Upper lobe of right lung (tissue), 1 donor: ENCODE measurements around the gene CD37. TPM values are rescaled to one million over a fixed set of nuclear protein-coding genes. Genes with fewer than 3 reads are reported as not detected.

Experiments used
- ATAC-seq: fragments of 200-7000 bp; cut with Tn5 transposase; one replicate; pipeline ENCODE4 v1.9.1; 2020; ENCODE audit warnings: mild to moderate bottlenecking, moderate library complexity
- DNase-seq: peaks from one replicate; pipeline ENCODE4 v3.0.0-alpha.2; 2020
- H3K27ac ChIP-seq: fragments of 200-600 bp; one replicate; pipeline ENCODE4 v1.8.0; 2022
- H3K27me3 ChIP-seq: fragments of 200-600 bp; one replicate; pipeline ENCODE4 v1.8.0; 2022; ENCODE audit warnings: mild to moderate bottlenecking
- H3K36me3 ChIP-seq: fragments of 200-600 bp; one replicate; pipeline ENCODE4 v1.8.0; 2022
- H3K4me1 ChIP-seq: fragments of 200-600 bp; one replicate; pipeline ENCODE4 v1.8.0; 2022
- H3K4me3 ChIP-seq: fragments of 200-600 bp; one replicate; pipeline ENCODE4 v1.8.0; 2022; ENCODE audit warnings: mild to moderate bottlenecking
- H3K9me3 ChIP-seq: fragments of 200-600 bp; one replicate; pipeline ENCODE4 v1.8.0; 2022
- intact Hi-C: fragments of 100-400 bp; cut with DNase I; formaldehyde crosslinking; loops from one replicate; pipeline ENCODE4 v1.11.0; 2022
- total RNA-seq: library from RNA; stranded (reverse); fragmentation: NEBNext Ultra II Directional; extraction: Animal tissue kit (Norgen Biotek cat#: 25700); gene quantifications from one replicate; pipeline ENCODE4 v1.2.1, GENCODE V29; 2021
- TF ChIP-seq, protein P1 (sequence below): fragments of 200-600 bp; IDR thresholded peaks from one replicate; pipeline ENCODE4 v1.8.0; 2022; ENCODE audit warnings: antibody characterized with exemption
- donor health status: DM: no; HTN: yes; CAD: no; lungs with severe emphysema.

The CD37 gene
- total RNA-seq, 1 donor from 2014 or later: 101 TPM

DNA sequence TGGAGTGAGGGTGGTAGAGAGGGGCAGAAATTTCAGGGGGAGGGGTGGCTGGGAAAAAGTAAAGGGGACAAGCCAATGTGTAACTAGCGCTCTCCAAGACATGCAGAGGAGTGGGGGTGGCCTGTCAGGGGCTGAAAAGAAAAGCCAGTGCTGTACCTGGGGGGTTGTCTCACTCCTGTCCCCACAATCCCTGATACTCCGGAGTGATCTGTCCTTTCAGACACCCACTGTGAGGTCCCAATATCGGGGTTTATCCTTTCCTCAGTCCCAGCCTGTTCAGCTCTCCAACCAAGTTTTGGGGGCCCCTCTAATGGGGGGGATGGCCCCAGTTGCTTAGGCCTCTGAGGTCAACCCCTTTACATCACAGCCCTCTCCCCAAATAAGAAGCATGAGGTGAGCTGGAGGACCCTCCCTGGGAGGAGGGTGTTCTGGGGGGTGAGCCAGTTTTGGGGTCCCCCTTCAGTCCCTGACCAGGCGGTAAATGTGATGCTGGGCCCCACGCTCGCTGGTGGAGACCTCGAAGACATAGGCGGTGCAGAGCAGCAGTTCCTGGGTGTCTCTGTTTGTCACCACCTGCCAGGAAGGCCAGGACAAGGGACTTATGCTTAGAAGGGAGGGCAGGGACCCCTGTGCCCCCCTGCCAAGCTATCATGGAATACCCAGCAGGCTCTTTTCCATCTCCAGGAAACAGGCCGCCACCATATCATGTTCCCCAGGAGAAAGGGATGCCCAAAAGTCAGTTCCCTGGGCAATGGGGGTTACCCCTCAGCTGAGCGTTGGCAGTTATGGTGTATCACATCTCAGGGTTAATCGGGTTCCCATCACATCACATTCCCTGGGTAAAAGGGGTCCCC lies 5.9 kb downstream of the CD37 start:
- H3K36me3 ChIP-seq: peaks cover 46% of the 10 kb centered on the region
- H3K9me3 ChIP-seq: no peaks in the 10 kb centered on the region
- intact Hi-C loops: no loop called here
- DNase-seq (peak; percentile 41), ATAC-seq (no peak)
- H3K4me3 ChIP-seq: peak overlapping the region; percentile 54
- H3K27me3 ChIP-seq: no peaks in the 10 kb centered on the region
- H3K27ac ChIP-seq: peak overlapping the region; percentile 84
- no peaks in the 10 kb centered on the region for H3K4me1 ChIP-seq
- TF ChIP-seq, protein P1, sequence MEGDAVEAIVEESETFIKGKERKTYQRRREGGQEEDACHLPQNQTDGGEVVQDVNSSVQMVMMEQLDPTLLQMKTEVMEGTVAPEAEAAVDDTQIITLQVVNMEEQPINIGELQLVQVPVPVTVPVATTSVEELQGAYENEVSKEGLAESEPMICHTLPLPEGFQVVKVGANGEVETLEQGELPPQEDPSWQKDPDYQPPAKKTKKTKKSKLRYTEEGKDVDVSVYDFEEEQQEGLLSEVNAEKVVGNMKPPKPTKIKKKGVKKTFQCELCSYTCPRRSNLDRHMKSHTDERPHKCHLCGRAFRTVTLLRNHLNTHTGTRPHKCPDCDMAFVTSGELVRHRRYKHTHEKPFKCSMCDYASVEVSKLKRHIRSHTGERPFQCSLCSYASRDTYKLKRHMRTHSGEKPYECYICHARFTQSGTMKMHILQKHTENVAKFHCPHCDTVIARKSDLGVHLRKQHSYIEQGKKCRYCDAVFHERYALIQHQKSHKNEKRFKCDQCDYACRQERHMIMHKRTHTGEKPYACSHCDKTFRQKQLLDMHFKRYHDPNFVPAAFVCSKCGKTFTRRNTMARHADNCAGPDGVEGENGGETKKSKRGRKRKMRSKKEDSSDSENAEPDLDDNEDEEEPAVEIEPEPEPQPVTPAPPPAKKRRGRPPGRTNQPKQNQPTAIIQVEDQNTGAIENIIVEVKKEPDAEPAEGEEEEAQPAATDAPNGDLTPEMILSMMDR: no peak

DNA sequence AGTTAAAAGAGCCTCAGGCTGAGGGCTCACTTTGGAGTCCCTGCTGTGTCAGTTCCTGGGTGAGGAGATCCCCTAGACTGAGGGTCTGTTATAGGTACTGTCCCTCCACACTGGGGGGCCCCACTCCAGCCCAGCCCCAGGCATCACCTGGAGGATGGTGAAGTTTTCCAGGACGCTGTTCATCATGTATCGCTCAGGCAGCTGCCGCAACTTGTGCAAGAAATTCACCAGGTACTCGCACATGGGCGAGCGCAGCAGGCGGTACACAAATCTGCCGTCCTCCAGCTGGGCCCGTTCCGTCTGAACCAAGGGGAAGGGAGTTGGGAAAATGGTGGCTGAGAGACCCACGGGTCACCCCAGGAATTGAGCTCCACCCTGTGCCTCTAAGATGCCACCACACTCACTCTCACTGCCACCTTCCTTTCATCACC lies 7.1 kb downstream of the CD37 start:
- DNase-seq (peak; percentile 51), ATAC-seq (no peak)
- intact Hi-C loops: no loop called here
- H3K4me3 ChIP-seq: no peak overlapping the region
- H3K36me3 ChIP-seq: peaks cover 55% of the 10 kb centered on the region
- H3K27ac ChIP-seq: no peak overlapping the region
- H3K4me1 ChIP-seq: no peaks in the 10 kb centered on the region
- H3K9me3 ChIP-seq: no peaks in the 10 kb centered on the region
- TF ChIP-seq, protein P1: no peak
- H3K27me3 ChIP-seq: no peaks in the 10 kb centered on the region

DNA sequence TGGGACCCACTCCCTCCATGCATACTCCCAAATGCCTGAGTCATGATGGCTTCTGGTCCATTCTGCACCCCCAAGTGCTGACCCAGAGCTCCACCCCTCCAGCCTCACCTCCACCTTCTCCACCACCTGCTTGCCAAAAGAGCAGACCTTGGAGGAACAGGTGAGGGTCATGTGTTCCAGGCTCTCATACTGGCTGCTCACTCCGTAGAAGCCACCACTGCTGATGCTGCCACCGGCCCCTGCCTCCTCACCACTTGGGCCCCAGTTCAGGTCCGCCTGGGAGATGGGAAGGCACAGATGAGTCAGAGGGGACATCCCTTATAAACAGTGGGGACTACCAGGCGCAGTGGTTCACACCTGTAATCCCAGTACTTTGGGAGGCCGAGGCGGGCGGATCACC lies 7.9 kb downstream of the CD37 start:
- Histone ChIP-seq H3K36me3 (peaks cover 59% of the 10 kb centered on the region), H3K27me3 (no peaks in the 10 kb centered on the region), H3K4me1 (no peaks in the 10 kb centered on the region), H3K9me3 (no peaks in the 10 kb centered on the region), H3K27ac (no peak overlapping the region), H3K4me3 (no peak overlapping the region)
- DNase-seq (peak; percentile 46), ATAC-seq (no peak)
- TF ChIP-seq, protein P1: no peak
- intact Hi-C loops: no loop called here

DNA sequence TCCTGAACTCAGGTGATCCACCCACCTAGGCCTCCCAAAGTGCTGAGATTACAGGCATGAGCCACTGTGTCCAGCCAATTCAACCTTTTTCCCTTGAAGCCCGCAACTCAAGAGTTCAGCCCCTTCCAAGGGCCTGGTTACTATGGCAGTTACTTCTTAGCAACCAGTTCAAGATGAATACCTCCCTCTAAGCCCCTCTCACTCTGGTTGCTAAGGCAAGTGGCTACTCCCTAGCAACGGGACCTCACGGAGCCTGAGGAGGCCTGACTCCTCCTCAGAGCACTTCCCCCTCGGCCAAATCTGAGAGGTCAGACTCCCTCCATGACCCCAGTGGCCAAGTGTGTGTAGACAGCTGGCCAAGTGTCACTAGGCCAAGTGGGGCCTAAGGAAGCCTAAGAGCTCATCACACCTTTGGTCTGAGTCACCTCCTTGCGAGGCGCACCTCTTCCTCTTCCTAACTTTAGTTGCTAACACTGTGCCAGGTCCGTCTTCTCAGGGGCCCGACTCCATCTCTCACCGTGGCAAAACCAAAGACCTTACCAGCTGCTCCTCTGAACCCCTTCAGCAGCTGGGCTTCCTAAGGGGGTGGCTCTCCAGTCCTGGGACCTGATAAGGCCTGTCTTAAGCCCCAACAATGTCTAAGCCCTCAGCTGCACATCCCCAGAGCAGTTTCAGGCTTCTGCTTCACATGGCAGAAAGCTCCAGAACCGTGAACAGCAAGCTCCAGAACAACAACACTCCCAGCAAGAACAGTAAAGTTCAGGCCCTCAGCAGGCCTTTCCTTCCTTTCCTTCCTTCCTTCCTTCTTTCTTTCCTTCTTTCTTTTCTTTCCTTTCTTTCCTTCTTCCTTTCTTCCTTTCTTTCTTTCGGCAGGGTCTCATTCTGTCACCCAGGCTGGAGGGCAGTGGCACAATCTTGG lies 9.6 kb downstream of the CD37 start:
- no peak overlapping the region for H3K27ac ChIP-seq
- no peaks in the 10 kb centered on the region for H3K4me1 ChIP-seq
- ATAC-seq (no peak), DNase-seq (no peak)
- intact Hi-C loops: no loop called here
- TF ChIP-seq, protein P1: no peak
- no peak overlapping the region for H3K4me3 ChIP-seq
- peaks cover 76% of the 10 kb centered on the region for H3K36me3 ChIP-seq
- no peaks in the 10 kb centered on the region for H3K27me3 ChIP-seq
- H3K9me3 ChIP-seq: no peaks in the 10 kb centered on the region

DNA sequence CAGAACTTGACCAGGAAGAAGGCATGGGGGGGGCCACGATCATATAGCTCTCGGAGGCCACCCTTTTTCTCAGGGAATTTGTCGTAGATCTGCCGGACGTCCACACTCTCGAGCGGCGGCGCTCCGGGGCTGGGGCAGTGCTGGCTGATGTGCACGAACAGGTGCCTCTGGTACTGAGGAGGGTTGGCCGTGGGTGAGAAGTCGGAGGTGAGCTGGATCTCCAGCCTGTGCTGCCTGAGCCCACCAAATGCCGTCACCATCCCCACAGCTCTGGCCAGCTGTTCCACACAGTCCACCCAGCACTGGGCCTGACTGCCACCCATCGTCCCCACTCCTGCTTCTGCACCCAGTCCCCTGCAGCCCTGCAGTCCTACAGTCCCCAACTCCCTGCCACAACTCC lies 12.0 kb downstream of the CD37 start:
- H3K27me3 ChIP-seq: no peaks in the 10 kb centered on the region
- H3K9me3 ChIP-seq: no peaks in the 10 kb centered on the region
- no peak overlapping the region for H3K4me3 ChIP-seq
- no peak for DNase-seq
- ATAC-seq: peak; percentile 5
- intact Hi-C loops: no loop called here
- peaks cover 74% of the 10 kb centered on the region for H3K36me3 ChIP-seq
- H3K27ac ChIP-seq: no peak overlapping the region
- TF ChIP-seq, protein P1: no peak
- H3K4me1 ChIP-seq: no peaks in the 10 kb centered on the region
